Gastroesophageal sphincter (tissue), 4 donors: Measurements from ENCODE around the gene MRPL55. TPM values are rescaled to one million over a fixed set of nuclear protein-coding genes. Genes with fewer than 3 reads are reported as not detected.

Source experiments
- ATAC-seq: fragments of 150-250 bp; one replicate; pipeline ENCODE4 v1.9.1; 2016; ENCODE audit warnings: mild to moderate bottlenecking, moderate library complexity
- H3K27ac ChIP-seq, 4 donors: fragments of 200-600 bp; sonication (generic) in 3 of 4; 1 replicate in 3 of 4; 2 replicates in 1 of 4; pipeline ENCODE4 v1.5.1; 2016 to 2019
- H3K27me3 ChIP-seq: fragments of 200-600 bp; sonication (generic); one replicate; pipeline ENCODE4 v1.5.1; 2019
- H3K36me3 ChIP-seq, 2 donors: fragments of 200-600 bp; sonication (generic); one replicate each; pipeline ENCODE4 v1.5.1; 2019; ENCODE audit warnings: control low read depth in 1 of 2
- H3K4me1 ChIP-seq, 3 donors: fragments of 200-600 bp; sonication (generic); 1 replicate in 2 of 3; 2 replicates in 1 of 3; pipeline ENCODE4 v1.5.1; 2016 to 2019; ENCODE audit warnings: control low read depth in 2 of 3
- H3K4me3 ChIP-seq, 2 donors: fragments of 200-600 bp; sonication (generic); one replicate each; pipeline ENCODE4 v1.5.1; 2019; ENCODE audit warnings: mild to moderate bottlenecking in 1 of 2, moderate library complexity in 1 of 2
- H3K9me3 ChIP-seq, 3 donors: fragments of 200-600 bp; sonication (generic); one replicate each; pipeline ENCODE4 v1.5.1; 2017 to 2019; ENCODE audit warnings: control low read depth in 2 of 3
- CTCF ChIP-seq, 4 experiments: fragments of 200-600 bp in 2 of 4; fragments of 450-650 bp in 2 of 4; sonication (generic) in 1 of 4; IDR thresholded peaks; one replicate each; pipeline ENCODE4 v1.5.1; 2017 to 2019; ENCODE audit warnings: antibody characterized with exemption in 4 of 4, mild to moderate bottlenecking in 2 of 4, moderate library complexity in 2 of 4
- EP300 ChIP-seq: sonication (generic); formaldehyde crosslinking; IDR thresholded peaks from one replicate; pipeline ENCODE4 v1.6.1; 2017; ENCODE audit warnings: antibody characterized with exemption, mild to moderate bottlenecking
- POLR2A ChIP-seq, 2 donors: fragments of 450-650 bp; IDR thresholded peaks; one replicate each; pipeline ENCODE4 v1.6.1; 2017; ENCODE audit warnings: antibody characterized with exemption in 2 of 2, mild to moderate bottlenecking in 2 of 2, moderate library complexity in 1 of 2
- POLR2AphosphoS5 ChIP-seq: sonication (generic); formaldehyde crosslinking; IDR thresholded peaks from one replicate; pipeline ENCODE4 v1.6.1; 2017; ENCODE audit warnings: antibody characterized with exemption
- WGBS, 2 donors: methylation state at CpG; one replicate each; pipeline ENCODE4 v1.1.5; 2018; ENCODE audit warnings: low coverage in 1 of 2; 5-methylcytosine and 5-hydroxymethylcytosine counted together
- total RNA-seq, 4 donors: library from RNA; depleted of rRNA; stranded (reverse); fragments of >200 nt; gene quantifications; one replicate each; pipeline ENCODE4 v1.1.0, GENCODE V29; 2016

Gene MRPL55
- total RNA-seq, 4 donors from 2014 or later = 50.2 to 394 (median 81.5) TPM

GRCh38 chr1:228105996-228106799, 2.9 kb downstream of the MRPL55 start:
- TF ChIP-seq POLR2A (IDR thresholded peaks at IDR 0.05) (no peak), POLR2AphosphoS5 (no peak), CTCF (IDR thresholded peaks at IDR 0.05) (no peak), EP300 (no peak)
- Histone ChIP-seq H3K36me3 (peaks cover 0 to 33% of the 10 kb centered on the region in 2 donors), H3K27ac (no peak overlapping the region), H3K4me1 (peaks cover 3 to 58% (median 25%) of the 10 kb centered on the region in 3 donors), H3K9me3 (no peaks in the 10 kb centered on the region), H3K4me3 (no peak overlapping the region), H3K27me3 (no peaks in the 10 kb centered on the region)
- WGBS, 2 donors = 73% methylated on average over 3 of the region's 8 CpGs; no CpG with 5 or more reads in 1 of the 2 donors
- ATAC-seq = no peak

GRCh38 chr1:228105270-228105995, 3.7 kb downstream of the MRPL55 start:
- peaks cover 0 to 41% of the 10 kb centered on the region in 2 donors for H3K36me3 ChIP-seq
- peak overlapping the region in 1 of 4 donors; percentile 11 for H3K27ac ChIP-seq
- no peaks in the 10 kb centered on the region for H3K27me3 ChIP-seq
- H3K9me3 ChIP-seq = no peaks in the 10 kb centered on the region
- ATAC-seq = no peak
- no peak for TF ChIP-seq POLR2AphosphoS5
- no peak for TF ChIP-seq POLR2A (IDR thresholded peaks at IDR 0.05)
- no peak for TF ChIP-seq EP300
- no peak for TF ChIP-seq CTCF (IDR thresholded peaks at IDR 0.05)
- H3K4me3 ChIP-seq = no peak overlapping the region
- WGBS, 2 donors = 66% methylated on average over 7 of the region's 9 CpGs; no CpG with 5 or more reads in 1 of the 2 donors
- H3K4me1 ChIP-seq = peaks cover 3 to 58% (median 25%) of the 10 kb centered on the region in 3 donors

GRCh38 chr1:228104526-228105269, 4.4 kb downstream of the MRPL55 start:
- no peaks in the 10 kb centered on the region for H3K9me3 ChIP-seq
- peak overlapping the region in 2 of 4 donors; percentile 92 to 95 for H3K27ac ChIP-seq
- H3K4me1 ChIP-seq = peaks cover 3 to 51% (median 25%) of the 10 kb centered on the region in 3 donors
- H3K36me3 ChIP-seq = peaks cover 0 to 48% of the 10 kb centered on the region in 2 donors
- TF ChIP-seq POLR2AphosphoS5 (no peak), CTCF (IDR thresholded peaks at IDR 0.05) (no peak), EP300 (no peak), POLR2A (IDR thresholded peaks at IDR 0.05) (no peak)
- H3K4me3 ChIP-seq = no peak overlapping the region
- ATAC-seq = no peak
- 29 to 34% methylated on average over 1 to 3 of the region's 7 CpGs for WGBS, 2 donors
- no peaks in the 10 kb centered on the region for H3K27me3 ChIP-seq

GRCh38 chr1:228102791-228103620, 6.1 kb downstream of the MRPL55 start, which contains the start of gene C1orf35:
C1orf35 (minus strand) TSS chr1:228103325; CDS start chr1:228103227, 98 bp downstream.
- H3K36me3 ChIP-seq = peaks cover 0 to 64% of the 10 kb centered on the region in 2 donors
- TF ChIP-seq POLR2A (IDR thresholded peaks at IDR 0.05) (peak; percentile 58 to 60), POLR2AphosphoS5 (peak; percentile 74), CTCF (IDR thresholded peaks at IDR 0.05) (no peak), EP300 (no peak)
- peak; percentile 96 for ATAC-seq
- no peaks in the 10 kb centered on the region for H3K9me3 ChIP-seq
- WGBS, 2 donors = 0% methylated on average over 9 of the region's 104 CpGs; no CpG with 5 or more reads in 1 of the 2 donors
- no peaks in the 10 kb centered on the region for H3K27me3 ChIP-seq
- peaks cover 0 to 41% (median 17%) of the 10 kb centered on the region in 3 donors for H3K4me1 ChIP-seq
- peak within 1 kb of the TSS; percentile 71 to 97 (median 94) for H3K27ac ChIP-seq
- H3K4me3 ChIP-seq = peak within 1 kb of the TSS; percentile 55 to 93
